HFFc6 (cell line): Measurements from ENCODE around the gene NUP62. TPM values are rescaled to one million over a fixed set of nuclear protein-coding genes. Genes with fewer than 3 reads are reported as not detected.
"Not testable (repeated sequence)": the region's sequence is repeated elsewhere in the genome, so short reads cannot be mapped to it uniquely, and the experiment has no call there.

Experiments used
- DNase-seq: peaks from one replicate; pipeline ENCODE4 v3.0.0-alpha.2; 2018
- H3K27ac Mint-ChIP-seq: 2 replicates; pipeline ENCODE4 v1.8.0; 2020; ENCODE audit warnings: mild to moderate bottlenecking, mixed read lengths
- H3K27me3 Mint-ChIP-seq: 2 replicates; pipeline ENCODE4 v1.8.0; 2021; ENCODE audit warnings: mild to moderate bottlenecking, moderate library complexity, mixed read lengths; ENCODE audit not compliant: insufficient read depth
- H3K36me3 Mint-ChIP-seq: 2 replicates; pipeline ENCODE4 v1.8.0; 2021; ENCODE audit warnings: low read depth, mixed read lengths
- H3K4me1 Mint-ChIP-seq: 2 replicates; pipeline ENCODE4 v1.8.0; 2020; ENCODE audit warnings: low read depth, mixed read lengths
- H3K4me3 Mint-ChIP-seq: 2 replicates; pipeline ENCODE4 v1.8.0; 2020; ENCODE audit warnings: mild to moderate bottlenecking, moderate library complexity, mixed read lengths
- H3K9me3 Mint-ChIP-seq: 2 replicates; pipeline ENCODE4 v1.8.0; 2020; ENCODE audit warnings: mild to moderate bottlenecking, mixed read lengths
- total RNA-seq, 6 experiments: library from RNA; stranded (reverse); fragmentation: NEBNext Ultra II Directional; extraction: Animal tissue kit (Norgen Biotek cat#: 25700); gene quantifications; 2 replicates in 1 of 6; 3 replicates in 5 of 6; pipeline ENCODE4 v1.2.3, GENCODE V29; 2021
- TF ChIP-seq, protein P1 (sequence below): fragments of 200-600 bp; sonication (generic); IDR thresholded peaks from 2 replicates; pipeline ENCODE4 v1.5.0; 2021; ENCODE audit warnings: antibody characterized with exemption, mild to moderate bottlenecking

The NUP62 gene
- total RNA-seq, 6 experiments from 2014 or later: 50.9 to 78.3 (median 68.3) TPM

DNA sequence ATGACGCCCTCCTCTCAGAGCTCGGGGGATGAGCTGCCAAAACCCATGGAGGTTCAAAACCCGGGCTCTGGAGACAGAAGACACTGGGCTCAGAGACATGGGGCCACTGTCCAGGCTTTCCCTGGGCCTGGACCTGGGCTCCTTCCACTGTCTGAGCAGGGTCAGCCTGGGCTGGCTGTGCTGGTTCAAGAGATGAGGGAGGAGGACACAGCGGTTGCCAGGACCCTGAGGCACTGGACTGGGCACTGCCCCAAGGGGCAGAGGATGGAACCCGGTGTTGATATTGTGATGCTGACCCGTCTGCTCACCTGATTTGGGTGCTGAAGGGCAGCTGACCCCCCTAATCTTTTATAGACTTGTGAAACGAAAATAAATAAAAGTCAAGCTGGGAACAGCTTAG, 45.7 kb upstream of the NUP62 start:
- Mint-ChIP-seq H3K9me3 (no peaks in the 10 kb centered on the region), H3K27me3 (peaks cover 4% of the 10 kb centered on the region), H3K36me3 (peaks cover 4% of the 10 kb centered on the region; the same call in 1 of the 2 replicates), H3K4me3 (no peak overlapping the region), H3K4me1 (peaks cover 17% of the 10 kb centered on the region), H3K27ac (no peak overlapping the region)
- TF ChIP-seq, protein P1, sequence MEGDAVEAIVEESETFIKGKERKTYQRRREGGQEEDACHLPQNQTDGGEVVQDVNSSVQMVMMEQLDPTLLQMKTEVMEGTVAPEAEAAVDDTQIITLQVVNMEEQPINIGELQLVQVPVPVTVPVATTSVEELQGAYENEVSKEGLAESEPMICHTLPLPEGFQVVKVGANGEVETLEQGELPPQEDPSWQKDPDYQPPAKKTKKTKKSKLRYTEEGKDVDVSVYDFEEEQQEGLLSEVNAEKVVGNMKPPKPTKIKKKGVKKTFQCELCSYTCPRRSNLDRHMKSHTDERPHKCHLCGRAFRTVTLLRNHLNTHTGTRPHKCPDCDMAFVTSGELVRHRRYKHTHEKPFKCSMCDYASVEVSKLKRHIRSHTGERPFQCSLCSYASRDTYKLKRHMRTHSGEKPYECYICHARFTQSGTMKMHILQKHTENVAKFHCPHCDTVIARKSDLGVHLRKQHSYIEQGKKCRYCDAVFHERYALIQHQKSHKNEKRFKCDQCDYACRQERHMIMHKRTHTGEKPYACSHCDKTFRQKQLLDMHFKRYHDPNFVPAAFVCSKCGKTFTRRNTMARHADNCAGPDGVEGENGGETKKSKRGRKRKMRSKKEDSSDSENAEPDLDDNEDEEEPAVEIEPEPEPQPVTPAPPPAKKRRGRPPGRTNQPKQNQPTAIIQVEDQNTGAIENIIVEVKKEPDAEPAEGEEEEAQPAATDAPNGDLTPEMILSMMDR: no peak
- no peak for DNase-seq

DNA sequence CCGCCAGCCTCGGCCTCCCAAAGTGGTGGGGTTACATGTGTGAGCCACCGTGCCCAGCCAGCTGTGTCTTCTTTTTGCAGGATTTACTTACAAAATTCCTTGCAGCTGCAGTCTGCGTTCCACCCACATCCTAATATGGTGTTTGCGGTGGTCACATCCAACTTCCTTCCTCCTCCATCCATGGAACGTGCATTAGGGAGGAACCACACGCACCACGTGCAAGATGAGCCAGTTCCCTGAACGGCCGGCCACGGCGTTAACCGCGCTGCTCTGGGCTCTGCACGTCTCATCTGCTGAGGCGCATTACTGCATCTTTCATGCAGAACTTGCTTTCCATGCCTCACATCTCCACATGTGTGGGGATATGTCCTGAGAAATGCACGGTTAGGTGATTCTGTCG, 44.7 kb upstream of the NUP62 start:
- Mint-ChIP-seq H3K4me1 (peaks cover 17% of the 10 kb centered on the region), H3K4me3 (no peak overlapping the region), H3K36me3 (peaks cover 4% of the 10 kb centered on the region; the same call in 1 of the 2 replicates), H3K9me3 (no peaks in the 10 kb centered on the region), H3K27me3 (peaks cover 7% of the 10 kb centered on the region), H3K27ac (no peak overlapping the region)
- no peak for DNase-seq
- TF ChIP-seq, protein P1: no peak

DNA sequence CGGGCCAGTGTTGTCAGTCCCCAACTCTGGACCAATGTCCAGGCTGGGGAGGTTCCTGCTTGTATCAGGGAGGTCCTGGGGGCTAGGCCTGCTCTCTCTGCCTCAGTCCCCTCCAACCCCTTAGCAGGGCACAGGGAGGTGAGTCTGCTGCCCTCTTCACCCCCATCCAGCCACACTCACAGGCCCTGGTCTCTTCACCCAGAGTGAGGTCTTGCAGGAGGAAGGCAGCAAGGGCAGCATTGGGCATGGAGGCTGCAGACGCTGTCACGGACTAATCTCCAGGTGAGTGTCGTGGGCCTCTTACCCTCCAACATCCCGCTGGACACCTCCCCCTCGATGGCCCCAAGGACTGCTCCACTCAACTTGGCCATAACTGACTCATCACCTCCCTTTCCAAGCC, 43.5 kb upstream of the NUP62 start:
- no peak for DNase-seq
- Mint-ChIP-seq H3K27me3 (peaks cover 12% of the 10 kb centered on the region), H3K36me3 (peaks cover 4% of the 10 kb centered on the region; the same call in 1 of the 2 replicates), H3K9me3 (no peaks in the 10 kb centered on the region), H3K4me1 (peaks cover 17% of the 10 kb centered on the region), H3K27ac (no peak overlapping the region), H3K4me3 (no peak overlapping the region)
- TF ChIP-seq, protein P1: no peak

DNA sequence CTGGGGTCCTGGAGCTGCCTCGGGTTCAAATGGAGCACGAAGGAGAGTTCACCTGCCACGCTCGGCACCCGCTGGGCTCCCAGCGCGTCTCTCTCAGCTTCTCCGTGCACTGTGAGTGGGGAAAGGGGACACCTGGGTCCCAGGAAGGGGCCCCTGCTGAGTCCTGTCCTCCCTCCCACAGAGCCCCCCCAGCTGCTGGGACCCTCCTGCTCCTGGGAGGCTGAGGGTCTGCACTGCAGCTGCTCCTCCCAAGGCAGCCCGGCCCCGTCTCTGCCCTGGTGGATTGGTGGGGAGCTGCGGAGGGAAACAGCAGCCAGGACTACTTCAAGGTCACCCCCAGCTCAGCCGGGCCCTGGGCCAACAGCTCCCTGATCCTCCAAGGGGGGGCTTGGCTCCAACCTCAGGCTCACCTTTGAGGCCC, 42.7 kb upstream of the NUP62 start:
- Mint-ChIP-seq H3K4me3 (no peak overlapping the region), H3K9me3 (no peaks in the 10 kb centered on the region), H3K36me3 (peaks cover 4% of the 10 kb centered on the region; the same call in 1 of the 2 replicates), H3K27ac (no peak overlapping the region), H3K4me1 (peaks cover 16% of the 10 kb centered on the region), H3K27me3 (peaks cover 12% of the 10 kb centered on the region)
- TF ChIP-seq, protein P1: no peak
- DNase-seq: no peak

DNA sequence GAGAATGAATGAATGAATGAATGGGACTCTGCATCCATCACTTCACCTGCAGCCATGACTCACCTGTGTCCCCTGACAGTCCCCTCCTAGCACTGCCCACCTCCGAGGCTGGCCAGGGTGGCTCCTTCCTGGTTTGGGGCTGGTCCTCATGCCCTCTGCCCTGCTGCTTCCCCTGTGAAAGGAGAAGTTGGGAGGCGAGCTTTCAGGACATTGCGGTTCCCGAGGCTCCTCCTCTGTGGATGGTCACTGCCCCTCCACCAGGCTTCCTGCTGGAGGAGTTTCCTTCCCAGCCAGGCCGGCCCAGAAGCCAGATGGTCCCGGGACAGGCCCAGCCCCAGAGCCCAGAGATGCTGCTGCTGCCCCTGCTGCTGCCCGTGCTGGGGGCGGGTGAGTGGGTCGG, 40.1 kb upstream of the NUP62 start:
- H3K27me3 Mint-ChIP-seq: peaks cover 15% of the 10 kb centered on the region
- H3K4me1 Mint-ChIP-seq, H3K27ac Mint-ChIP-seq, H3K9me3 Mint-ChIP-seq, H3K4me3 Mint-ChIP-seq, DNase-seq, H3K36me3 Mint-ChIP-seq: not testable (repeated sequence)

DNA sequence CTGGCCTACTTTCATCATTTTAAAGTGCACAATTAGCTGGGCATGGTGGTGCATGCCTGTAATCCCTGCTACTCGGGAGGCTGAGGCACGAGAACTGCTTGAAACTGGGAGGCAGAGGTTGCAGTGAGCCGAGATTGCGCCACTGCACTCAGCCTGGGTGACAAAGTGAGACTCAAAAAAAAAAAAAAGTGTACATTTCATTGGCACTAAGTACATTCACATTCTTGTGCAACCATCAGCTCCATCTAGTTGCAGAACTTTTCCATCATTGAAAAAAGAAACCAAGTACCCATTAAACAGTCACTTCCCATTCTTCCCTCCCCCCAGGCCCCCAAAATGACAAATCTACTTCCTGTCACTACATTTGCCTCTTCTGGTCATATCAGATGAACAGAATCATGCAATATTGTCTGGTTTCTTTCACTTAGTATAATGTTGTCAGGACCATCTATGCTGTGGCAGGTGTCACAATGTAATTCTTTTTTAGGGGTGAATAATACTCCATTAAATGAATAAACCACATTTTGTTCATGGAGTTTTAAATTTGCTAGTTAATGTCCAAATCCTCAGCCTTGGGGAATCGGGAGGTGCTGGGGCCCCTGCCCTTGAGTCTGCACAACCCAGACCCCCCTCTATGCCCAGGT, 39.1 kb upstream of the NUP62 start:
- H3K9me3 Mint-ChIP-seq: no peaks in the 10 kb centered on the region
- no peaks in the 10 kb centered on the region for H3K4me1 Mint-ChIP-seq
- no peak overlapping the region for H3K27ac Mint-ChIP-seq
- TF ChIP-seq, protein P1: no peak
- no peak for DNase-seq
- no peak overlapping the region for H3K4me3 Mint-ChIP-seq
- peaks cover 23% of the 10 kb centered on the region for H3K27me3 Mint-ChIP-seq
- no peaks in the 10 kb centered on the region for H3K36me3 Mint-ChIP-seq

DNA sequence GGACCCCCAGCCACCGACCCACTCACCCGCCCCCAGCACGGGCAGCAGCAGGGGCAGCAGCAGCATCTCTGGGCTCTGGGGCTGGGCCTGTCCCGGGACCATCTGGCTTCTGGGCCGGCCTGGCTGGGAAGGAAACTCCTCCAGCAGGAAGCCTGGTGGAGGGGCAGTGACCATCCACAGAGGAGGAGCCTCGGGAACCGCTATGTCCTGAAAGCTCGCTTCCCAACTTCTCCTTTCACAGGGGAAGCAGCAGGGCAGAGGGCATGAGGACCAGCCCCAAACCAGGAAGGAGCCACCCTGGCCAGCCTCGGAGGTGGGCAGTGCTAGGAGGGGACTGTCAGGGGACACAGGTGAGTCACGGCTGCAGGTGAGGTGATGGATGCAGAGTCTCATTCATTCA, 31.7 kb upstream of the NUP62 start, which contains the start of gene SIGLEC11:
SIGLEC11 (minus strand) TSS at position 193 of the 400 bp plus-strand sequence; CDS start at position 102, 91 bp downstream.
- H3K36me3 Mint-ChIP-seq, H3K4me3 Mint-ChIP-seq, DNase-seq, H3K27ac Mint-ChIP-seq, H3K4me1 Mint-ChIP-seq, H3K9me3 Mint-ChIP-seq: not testable (repeated sequence)
- peaks cover 24% of the 10 kb centered on the region for H3K27me3 Mint-ChIP-seq

DNA sequence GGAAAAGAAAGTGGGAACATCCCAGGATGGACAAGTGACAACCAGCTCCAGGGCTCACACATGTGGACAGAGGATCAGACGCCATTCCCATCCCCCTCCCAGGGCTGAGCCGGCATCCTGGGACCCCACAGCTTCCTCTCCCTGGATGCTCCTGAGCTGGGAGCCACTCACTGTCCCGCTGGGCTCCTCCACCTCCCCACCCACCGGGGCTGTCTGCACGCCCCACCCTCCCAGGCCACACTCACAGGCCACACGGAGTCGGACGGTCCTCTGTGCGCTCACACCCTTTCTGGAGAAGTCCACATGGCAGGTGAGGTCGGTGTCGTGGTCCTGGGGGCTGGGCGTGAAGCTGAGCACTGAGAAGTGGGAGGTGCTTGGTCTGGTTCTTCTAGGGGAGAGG, 30.6 kb upstream of the NUP62 start:
- not testable (repeated sequence) for H3K27ac Mint-ChIP-seq, H3K4me1 Mint-ChIP-seq, H3K36me3 Mint-ChIP-seq, DNase-seq, H3K9me3 Mint-ChIP-seq, H3K4me3 Mint-ChIP-seq
- peaks cover 34% of the 10 kb centered on the region for H3K27me3 Mint-ChIP-seq

DNA sequence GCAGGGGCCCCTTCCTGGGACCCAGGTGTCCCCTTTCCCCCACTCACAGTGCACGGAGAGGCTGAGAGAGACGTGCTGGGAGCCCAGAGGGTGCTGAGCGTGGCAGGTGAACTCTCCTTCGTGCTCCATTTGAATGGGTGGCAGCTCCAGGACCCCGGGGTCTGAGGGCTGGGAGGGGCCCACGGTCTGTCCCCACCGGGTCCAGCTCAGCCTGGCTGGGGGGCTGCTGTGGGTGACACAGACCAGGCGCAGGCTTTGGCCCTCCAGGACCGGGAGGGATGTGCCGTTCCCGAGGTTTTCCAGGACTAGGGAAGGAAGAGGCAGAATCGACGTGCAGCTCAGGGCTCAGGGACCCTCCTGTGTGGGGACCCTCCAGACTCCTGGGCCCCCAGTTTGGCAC, 29.3 kb upstream of the NUP62 start:
- Mint-ChIP-seq H3K4me1 (peaks cover 12% of the 10 kb centered on the region; the same call in 1 of the 2 replicates), H3K27me3 (peaks cover 29% of the 10 kb centered on the region)
- H3K27ac Mint-ChIP-seq, DNase-seq, H3K36me3 Mint-ChIP-seq, H3K9me3 Mint-ChIP-seq, H3K4me3 Mint-ChIP-seq: not testable (repeated sequence)
